Osteocyte (in vitro differentiated cells): Measurements from ENCODE around the gene MYH7B. TPM values are rescaled to one million over a fixed set of nuclear protein-coding genes. Genes with fewer than 3 reads are reported as not detected.
A peak's percentile ranks its signal among the peaks of the same experiment; 100 is the strongest.

ENCODE experiments used
- DNase-seq: peaks from one replicate; pipeline ENCODE4 v3.0.0; 2021; ENCODE audit warnings: mixed read lengths; ENCODE audit not compliant: unreplicated experiment; ENCODE audit errors: extremely low spot score
- H3K27ac Mint-ChIP-seq: one replicate; pipeline ENCODE4 v1.8.0; 2021; ENCODE audit warnings: mild to moderate bottlenecking, mixed read lengths; ENCODE audit not compliant: unreplicated experiment
- H3K27me3 Mint-ChIP-seq: one replicate; pipeline ENCODE4 v1.8.0; 2021; ENCODE audit warnings: mixed read lengths; ENCODE audit not compliant: unreplicated experiment
- H3K36me3 Mint-ChIP-seq: one replicate; pipeline ENCODE4 v1.8.0; 2021; ENCODE audit warnings: mixed read lengths; ENCODE audit not compliant: unreplicated experiment
- H3K4me1 Mint-ChIP-seq: one replicate; pipeline ENCODE4 v1.8.0; 2021; ENCODE audit warnings: mixed read lengths; ENCODE audit not compliant: unreplicated experiment
- H3K4me3 Mint-ChIP-seq: one replicate; pipeline ENCODE4 v1.8.0; 2021; ENCODE audit warnings: mild to moderate bottlenecking, moderate library complexity, mixed read lengths; ENCODE audit not compliant: unreplicated experiment
- H3K9me3 Mint-ChIP-seq: one replicate; pipeline ENCODE4 v1.8.0; 2021; ENCODE audit warnings: mixed read lengths; ENCODE audit not compliant: unreplicated experiment
- CTCF ChIP-seq: fragments of 200-600 bp; sonication (generic); IDR thresholded peaks from 2 replicates; pipeline ENCODE4 v1.5.0; 2021; ENCODE audit warnings: antibody characterized with exemption, mild to moderate bottlenecking, moderate library complexity
- long read RNA-seq: library from polyadenylated mRNA; unstranded; transcript quantifications from one replicate; pipeline ENCODE4 v2.0.0, GENCODE V29; 2021
- total RNA-seq: library from RNA; stranded (reverse); gene quantifications from 2 replicates; pipeline ENCODE4 v1.2.1, GENCODE V29; 2021

The MYH7B gene
- total RNA-seq = 0.18 and 0.86 TPM in 2 replicates
- long read RNA-seq = 0 reads

- Mint-ChIP-seq H3K4me3 (peak within 1 kb of the TSS; percentile 97), H3K9me3 (no peaks in the 10 kb centered on the region), H3K27me3 (no peaks in the 10 kb centered on the region), H3K27ac (peak within 1 kb of the TSS; percentile 99), H3K4me1 (peaks cover 26% of the 10 kb centered on the region), H3K36me3 (no peaks in the 10 kb centered on the region)
- peak; percentile 57 for TF ChIP-seq CTCF
- DNase-seq = peak; percentile 99
Measured at GRCh38 chr20:34955231-34956040, at the start of gene MYH7B, which contains the start of gene GSS. MYH7B (plus strand) TSS chr20:34955868; CDS start chr20:34978006, 22,138 bp downstream. GSS (minus strand) TSS chr20:34955806; CDS start chr20:34951852, 3,954 bp downstream.

- TF ChIP-seq CTCF = no peak
- no peak for DNase-seq
- no peaks in the 10 kb centered on the region for H3K27me3 Mint-ChIP-seq
- peaks cover 23% of the 10 kb centered on the region for H3K4me1 Mint-ChIP-seq
- H3K27ac Mint-ChIP-seq = peak overlapping the region; percentile 89
- H3K9me3 Mint-ChIP-seq = no peaks in the 10 kb centered on the region
- H3K4me3 Mint-ChIP-seq = peak overlapping the region; percentile 11
- H3K36me3 Mint-ChIP-seq = peaks cover under 1% of the 10 kb centered on the region
Measured at GRCh38 chr20:34907616-34908469, 47.8 kb upstream of the MYH7B start.

GRCh38 chr20:34915131-34915530 lies 40.5 kb upstream of the MYH7B start:
- H3K27ac Mint-ChIP-seq = no peak overlapping the region
- no peaks in the 10 kb centered on the region for H3K27me3 Mint-ChIP-seq
- H3K4me1 Mint-ChIP-seq = no peaks in the 10 kb centered on the region
- no peak for TF ChIP-seq CTCF
- H3K36me3 Mint-ChIP-seq = peaks cover 13% of the 10 kb centered on the region
- H3K9me3 Mint-ChIP-seq = no peaks in the 10 kb centered on the region
- no peak overlapping the region for H3K4me3 Mint-ChIP-seq
- DNase-seq = no peak

GRCh38 chr20:34915749-34916455 lies 39.8 kb upstream of the MYH7B start:
- H3K27ac Mint-ChIP-seq = no peak overlapping the region
- peaks cover 17% of the 10 kb centered on the region for H3K36me3 Mint-ChIP-seq
- no peak for TF ChIP-seq CTCF
- no peaks in the 10 kb centered on the region for H3K9me3 Mint-ChIP-seq
- H3K4me1 Mint-ChIP-seq = no peaks in the 10 kb centered on the region
- no peaks in the 10 kb centered on the region for H3K27me3 Mint-ChIP-seq
- DNase-seq = no peak
- no peak overlapping the region for H3K4me3 Mint-ChIP-seq
